Effector memory CD4-positive, alpha-beta T cell (primary cell): ENCODE results near the gene DIAPH2.
A peak's percentile ranks its signal among the peaks of the same experiment; 100 is the strongest.

Experiments used
- DNase-seq, 3 donors: peaks; one replicate each; pipeline ENCODE4 v3.0.0-alpha.2; 2020
- H3K27ac ChIP-seq: 2 replicates; pipeline ENCODE4 v1.7.0; 2013; ENCODE audit warnings: mild to moderate bottlenecking, low read length, moderate library complexity; ENCODE audit not compliant: insufficient read depth, poor library complexity, severe bottlenecking
- H3K27me3 ChIP-seq: replicated peaks from 2 replicates; pipeline ENCODE4 v1.7.0; 2013; ENCODE audit warnings: mild to moderate bottlenecking, low read length; ENCODE audit not compliant: insufficient read depth, control insufficient read depth, poor library complexity, severe bottlenecking
- H3K36me3 ChIP-seq: 2 replicates; pipeline ENCODE4 v1.7.0; 2013; ENCODE audit warnings: mild to moderate bottlenecking, low read length, moderate library complexity; ENCODE audit not compliant: control insufficient read depth, insufficient read depth
- H3K4me1 ChIP-seq: 2 replicates; pipeline ENCODE4 v1.7.0; 2013; ENCODE audit warnings: low read length, mild to moderate bottlenecking; ENCODE audit not compliant: control insufficient read depth, insufficient read depth, poor library complexity, severe bottlenecking
- H3K4me3 ChIP-seq: 2 replicates; pipeline ENCODE4 v1.7.0; 2013; ENCODE audit warnings: low read length, low read depth, mild to moderate bottlenecking; ENCODE audit not compliant: insufficient read depth, poor library complexity, severe bottlenecking
- H3K9me3 ChIP-seq: 2 replicates; pipeline ENCODE4 v1.7.0; 2013; ENCODE audit warnings: mild to moderate bottlenecking, low read length, moderate library complexity; ENCODE audit not compliant: control insufficient read depth
- total RNA-seq, 3 donors: gene quantifications; one replicate each; lab custom pipeline; 2026; lab: John Stamatoyannopoulos, UW

The DIAPH2 gene
- 47.2 to 54.0 (median 50.8) reads per million in 3 donors for total RNA-seq

- H3K36me3 ChIP-seq: no peaks in the 10 kb centered on the region
- H3K4me3 ChIP-seq: peak within 1 kb of the TSS; percentile 76
- no peaks in the 10 kb centered on the region for H3K4me1 ChIP-seq
- DNase-seq: peak; percentile 65 to 75 (median 66)
- H3K27me3 ChIP-seq: no peaks in the 10 kb centered on the region
- no peaks in the 10 kb centered on the region for H3K9me3 ChIP-seq
- H3K27ac ChIP-seq: peak within 1 kb of the TSS; percentile 65
These were observed at the start of gene DIAPH2 for GRCh38 chrX:96684339-96685209. DIAPH2 (plus strand) TSS chrX:96684842.

DNA sequence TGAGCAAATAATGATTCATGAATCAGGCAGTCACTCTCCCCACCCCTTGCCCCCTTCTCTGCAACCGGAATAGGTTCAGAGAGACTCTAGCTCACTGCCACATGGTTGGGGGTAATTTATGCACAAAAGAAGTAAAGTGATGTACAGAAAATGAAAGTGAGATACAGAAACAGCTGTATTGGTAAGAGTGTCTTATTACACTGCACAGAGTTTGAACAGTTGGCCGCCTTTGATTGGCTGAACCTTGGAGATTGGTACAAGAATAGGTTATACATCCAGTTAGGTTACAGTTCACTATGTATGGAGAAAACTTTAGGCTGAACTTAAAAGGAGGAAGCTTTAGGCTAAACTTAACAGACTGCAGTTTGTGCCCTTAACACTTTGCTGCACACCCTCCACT, 34.6 kb upstream of the DIAPH2 start:
- no peaks in the 10 kb centered on the region for H3K4me1 ChIP-seq
- no peaks in the 10 kb centered on the region for H3K36me3 ChIP-seq
- no peak overlapping the region for H3K4me3 ChIP-seq
- H3K9me3 ChIP-seq: no peaks in the 10 kb centered on the region
- no peak for DNase-seq
- no peaks in the 10 kb centered on the region for H3K27me3 ChIP-seq
- no peak overlapping the region for H3K27ac ChIP-seq

- no peak for DNase-seq
- H3K27me3 ChIP-seq: no peaks in the 10 kb centered on the region
These were observed 28.6 kb upstream of the DIAPH2 start for GRCh38 chrX:96655947-96656623.

DNA sequence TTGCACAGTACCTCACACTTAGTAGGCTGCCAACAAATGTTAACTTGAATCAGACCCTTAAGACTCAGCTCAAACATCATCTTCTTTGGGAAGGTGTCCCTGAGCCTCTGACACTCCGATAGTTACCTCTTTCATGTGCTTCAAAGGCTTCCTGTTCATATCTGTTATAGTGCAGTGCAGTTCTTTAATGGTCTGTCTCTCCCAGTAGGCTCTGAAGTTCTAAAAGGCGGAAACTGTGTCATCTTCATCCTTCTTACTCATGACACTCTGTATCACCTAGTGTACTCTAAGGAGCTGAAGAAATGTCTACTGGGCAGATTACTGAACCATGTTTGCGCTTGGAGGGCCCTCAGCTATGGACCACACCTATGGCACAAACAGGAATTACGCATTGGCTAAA, 2.1 kb upstream of the DIAPH2 start:
- Histone ChIP-seq H3K4me3 (no peak overlapping the region), H3K27ac (no peak overlapping the region), H3K36me3 (no peaks in the 10 kb centered on the region), H3K27me3 (no peaks in the 10 kb centered on the region), H3K4me1 (no peaks in the 10 kb centered on the region), H3K9me3 (no peaks in the 10 kb centered on the region)
- DNase-seq: no peak

More at GRCh38 chrX:96655947-96656623, 28.6 kb upstream of the DIAPH2 start:
- Histone ChIP-seq H3K27ac (no peak overlapping the region), H3K9me3 (no peaks in the 10 kb centered on the region), H3K4me1 (no peaks in the 10 kb centered on the region), H3K4me3 (no peak overlapping the region), H3K36me3 (no peaks in the 10 kb centered on the region)

GRCh38 chrX:96683997-96684338, 674 bp upstream of the DIAPH2 start:
- Histone ChIP-seq H3K4me3 (peak overlapping the region; percentile 76), H3K36me3 (no peaks in the 10 kb centered on the region), H3K9me3 (no peaks in the 10 kb centered on the region), H3K4me1 (no peaks in the 10 kb centered on the region), H3K27ac (no peak overlapping the region), H3K27me3 (no peaks in the 10 kb centered on the region)
- no peak for DNase-seq

DNA sequence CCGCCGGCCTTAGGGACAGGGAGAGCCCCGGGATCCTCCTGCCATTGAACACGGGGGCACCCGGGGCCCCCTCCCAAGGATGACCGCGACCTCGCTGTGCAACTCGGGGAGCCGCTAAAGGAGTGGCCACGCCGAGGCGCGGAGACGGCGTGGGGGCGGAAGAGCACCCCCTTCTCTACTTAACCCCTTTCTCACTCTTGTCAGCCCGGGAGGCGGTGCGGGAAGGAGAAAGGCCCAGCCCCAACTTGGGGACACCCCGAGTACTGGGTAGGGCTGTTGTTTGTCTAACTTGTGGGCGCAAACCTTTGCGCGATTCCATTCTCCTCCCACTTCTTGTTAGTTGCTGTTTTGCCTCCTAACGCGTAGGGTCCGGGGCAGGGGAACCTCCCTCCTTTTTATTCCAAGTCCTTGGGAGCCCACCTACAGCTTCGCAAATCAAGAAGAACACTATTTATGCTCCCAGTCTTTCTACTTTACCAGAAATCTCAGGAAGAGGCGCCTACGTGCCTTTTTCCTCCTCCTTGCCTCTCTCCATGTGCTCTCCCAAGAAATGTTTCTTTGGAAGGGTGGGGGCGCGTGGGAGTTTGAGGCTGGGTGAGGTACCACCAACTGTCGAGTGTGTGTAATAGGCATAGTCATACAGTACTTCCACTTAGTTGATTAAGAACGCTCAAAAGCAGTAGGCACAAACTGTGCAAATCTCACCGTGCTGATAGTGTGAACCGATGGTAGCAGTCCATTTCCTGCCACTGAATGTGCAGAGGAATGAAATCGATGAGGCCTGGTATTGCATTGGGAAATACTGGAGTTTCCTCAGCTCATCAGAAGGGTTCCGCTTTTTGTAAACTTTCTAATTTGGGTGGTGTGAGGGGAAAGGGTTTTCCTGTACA, 813 bp downstream of the DIAPH2 start:
- Histone ChIP-seq H3K27ac (peak overlapping the region; percentile 65), H3K9me3 (no peaks in the 10 kb centered on the region), H3K4me1 (no peaks in the 10 kb centered on the region), H3K36me3 (no peaks in the 10 kb centered on the region), H3K4me3 (peak overlapping the region; percentile 76), H3K27me3 (no peaks in the 10 kb centered on the region)
- peak in 2 of 3 donors; percentile 11 to 13 for DNase-seq

- Histone ChIP-seq H3K4me3 (no peak overlapping the region), H3K27me3 (no peaks in the 10 kb centered on the region), H3K4me1 (no peaks in the 10 kb centered on the region), H3K36me3 (no peaks in the 10 kb centered on the region), H3K9me3 (no peaks in the 10 kb centered on the region), H3K27ac (no peak overlapping the region)
- DNase-seq: no peak
These were observed 3.1 kb downstream of the DIAPH2 start for GRCh38 chrX:96687776-96688175.

DNA sequence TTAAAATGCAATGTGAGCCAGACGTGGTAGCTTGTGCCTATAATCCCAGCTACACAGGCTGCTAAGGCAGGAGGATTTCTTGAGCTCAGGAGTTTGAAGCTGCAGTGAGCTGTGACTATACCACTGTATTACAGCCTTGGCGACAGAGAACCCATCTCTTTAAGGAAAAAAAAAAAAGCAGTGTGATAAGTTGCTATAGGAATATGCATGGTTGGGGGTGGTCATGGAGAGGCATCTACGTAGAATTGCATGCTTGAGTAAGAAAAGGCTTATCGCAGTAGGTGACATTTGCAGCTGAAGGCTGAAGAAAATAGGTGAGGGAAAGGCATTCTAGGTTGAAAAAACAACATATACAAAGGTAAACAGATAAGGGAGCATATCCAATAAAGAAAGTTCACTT, 4.1 kb downstream of the DIAPH2 start:
- no peaks in the 10 kb centered on the region for H3K36me3 ChIP-seq
- no peaks in the 10 kb centered on the region for H3K4me1 ChIP-seq
- H3K9me3 ChIP-seq: no peaks in the 10 kb centered on the region
- no peak for DNase-seq
- H3K27me3 ChIP-seq: no peaks in the 10 kb centered on the region
- no peak overlapping the region for H3K4me3 ChIP-seq
- no peak overlapping the region for H3K27ac ChIP-seq

DNA sequence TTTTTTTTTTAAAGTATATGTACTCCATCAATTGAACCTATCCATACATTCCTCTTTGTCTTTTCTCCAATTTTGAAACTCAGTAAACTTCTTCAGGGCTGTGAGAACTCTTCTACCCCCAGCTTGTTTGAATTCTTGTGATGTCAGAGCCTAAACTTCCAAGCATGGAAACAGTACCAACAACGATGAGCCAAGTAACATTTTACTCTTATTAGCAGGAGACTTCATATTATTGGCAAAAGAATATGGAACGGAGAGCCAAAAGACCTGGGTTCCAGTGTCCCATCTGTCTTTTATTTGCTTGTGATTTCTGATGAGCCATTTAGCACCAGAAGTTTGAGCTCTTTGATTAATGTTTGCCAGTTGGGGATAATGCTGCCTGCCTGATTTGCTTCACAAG, 5.3 kb downstream of the DIAPH2 start:
- Histone ChIP-seq H3K4me1 (no peaks in the 10 kb centered on the region), H3K27ac (no peak overlapping the region), H3K36me3 (no peaks in the 10 kb centered on the region), H3K4me3 (no peak overlapping the region), H3K9me3 (no peaks in the 10 kb centered on the region), H3K27me3 (no peaks in the 10 kb centered on the region)
- DNase-seq: no peak
